AG08396 (cell line): ENCODE results near the gene HUNK.
A peak's percentile ranks its signal among the peaks of the same experiment; 100 is the strongest.
"Not testable (repeated sequence)": the region's sequence is repeated elsewhere in the genome, so short reads cannot be mapped to it uniquely, and the experiment has no call there.

Experiments
- DNase-seq: peaks from one replicate; pipeline ENCODE4 v3.0.0; 2012; ENCODE audit warnings: low spot score, mixed read lengths

HUNK gene

GRCh38 chr21:31921079-31921478, 48.3 kb downstream of the HUNK start:
- DNase-seq = peak; percentile 19

GRCh38 chr21:31922881-31923280, 50.1 kb downstream of the HUNK start:
- no peak for DNase-seq

GRCh38 chr21:31923756-31924155, 50.9 kb downstream of the HUNK start:
- no peak for DNase-seq

- no peak for DNase-seq
Measured at GRCh38 chr21:31924548-31924947, 51.7 kb downstream of the HUNK start.

GRCh38 chr21:31926498-31926897, 53.7 kb downstream of the HUNK start:
- no peak for DNase-seq

GRCh38 chr21:31927689-31928353, 55.0 kb downstream of the HUNK start:
- DNase-seq = no peak

- no peak for DNase-seq
Measured at GRCh38 chr21:31928656-31929055, 55.8 kb downstream of the HUNK start.

- no peak for DNase-seq
Measured at GRCh38 chr21:31929548-31929947, 56.7 kb downstream of the HUNK start.

GRCh38 chr21:31930001-31930400, 57.2 kb downstream of the HUNK start:
- no peak for DNase-seq

- no peak for DNase-seq
Measured at GRCh38 chr21:31931644-31932469, 59.0 kb downstream of the HUNK start.

- no peak for DNase-seq
Measured at GRCh38 chr21:31932470-31932764, 59.6 kb downstream of the HUNK start.

GRCh38 chr21:31937303-31937702, 64.5 kb downstream of the HUNK start:
- DNase-seq = no peak

- DNase-seq = no peak
Measured at GRCh38 chr21:31938330-31939301, 65.8 kb downstream of the HUNK start.

- DNase-seq = no peak
Measured at GRCh38 chr21:31941694-31942093, 68.9 kb downstream of the HUNK start.

- DNase-seq = no peak
Measured at GRCh38 chr21:31943561-31943960, 70.7 kb downstream of the HUNK start.

GRCh38 chr21:31945141-31945540, 72.3 kb downstream of the HUNK start:
- DNase-seq = no peak

GRCh38 chr21:31945546-31945945, 72.7 kb downstream of the HUNK start:
- DNase-seq = peak; percentile 49

- DNase-seq = no peak
Measured at GRCh38 chr21:31946231-31946630, 73.4 kb downstream of the HUNK start.

- DNase-seq = not testable (repeated sequence)
Measured at GRCh38 chr21:31946876-31947550, 74.2 kb downstream of the HUNK start.

- DNase-seq = no peak
Measured at GRCh38 chr21:31948676-31949075, 75.9 kb downstream of the HUNK start.

GRCh38 chr21:31952828-31953227, 80.0 kb downstream of the HUNK start:
- DNase-seq = no peak

GRCh38 chr21:31957631-31958030, 84.8 kb downstream of the HUNK start:
- no peak for DNase-seq
